HG03097 (cell line): ENCODE data around the gene DLX5.

Experiments used
- ATAC-seq: cut with Tn5 transposase; IDR thresholded peaks from one replicate; pipeline ENCODE4 v1.9.1; 2021; ENCODE audit not compliant: unreplicated experiment, low FRiP score

Gene DLX5

GRCh38 chr7:97018791-97019531 lies 5.7 kb downstream of the DLX5 start:
- ATAC-seq, result no peak

GRCh38 chr7:97018126-97018601 lies 6.5 kb downstream of the DLX5 start:
- no peak for ATAC-seq

GRCh38 chr7:97017192-97018125 lies 7.2 kb downstream of the DLX5 start:
- no peak for ATAC-seq

GRCh38 chr7:97016381-97017191 lies 8.0 kb downstream of the DLX5 start:
- no peak for ATAC-seq

- ATAC-seq, result no peak
Observed at GRCh38 chr7:97015756-97016380, 8.8 kb downstream of the DLX5 start.

GRCh38 chr7:97015279-97015678 lies 9.4 kb downstream of the DLX5 start:
- no peak for ATAC-seq

GRCh38 chr7:97014145-97014750 lies 10.4 kb downstream of the DLX5 start:
- no peak for ATAC-seq

GRCh38 chr7:97013845-97014134 lies 10.8 kb downstream of the DLX5 start:
- no peak for ATAC-seq

GRCh38 chr7:97013134-97013844 lies 11.3 kb downstream of the DLX5 start:
- ATAC-seq, result no peak

GRCh38 chr7:97012365-97013133 lies 12.1 kb downstream of the DLX5 start:
- ATAC-seq, result no peak

GRCh38 chr7:97011536-97012364 lies 12.9 kb downstream of the DLX5 start:
- ATAC-seq, result no peak

GRCh38 chr7:97011104-97011503 lies 13.5 kb downstream of the DLX5 start:
- ATAC-seq, result no peak

GRCh38 chr7:97009753-97010732 lies 14.6 kb downstream of the DLX5 start:
- no peak for ATAC-seq

GRCh38 chr7:97008275-97008917 lies 16.2 kb downstream of the DLX5 start:
- ATAC-seq, result no peak

GRCh38 chr7:97007583-97007861 lies 17.1 kb downstream of the DLX5 start:
- no peak for ATAC-seq

- no peak for ATAC-seq
Observed at GRCh38 chr7:97006816-97007582, 17.6 kb downstream of the DLX5 start.
